Esophagus squamous epithelium (tissue), 5 donors: Measurements from ENCODE around the gene EPHA8. TPM values are rescaled to one million over a fixed set of nuclear protein-coding genes. Genes with fewer than 3 reads are reported as not detected.

ENCODE experiments used
- DNase-seq: peaks from one replicate; lab custom pipeline; 2025; lab: John Stamatoyannopoulos, UW
- H3K27ac ChIP-seq, 4 donors: fragments of 200-600 bp; sonication (generic); one replicate each; pipeline ENCODE4 v1.5.1; 2016 to 2019; ENCODE audit warnings: mild to moderate bottlenecking in 1 of 4
- H3K27me3 ChIP-seq, 4 donors: fragments of 200-600 bp; sonication (generic); 1 replicate in 3 of 4; 2 replicates in 1 of 4; pipeline versions ENCODE4 v1.5.1 to v1.6.0; 2017 to 2021; ENCODE audit warnings: antibody characterized with exemption in 1 of 4
- H3K36me3 ChIP-seq, 3 donors: fragments of 200-600 bp; sonication (generic); one replicate each; pipeline ENCODE4 v1.5.1; 2016 to 2019
- H3K4me1 ChIP-seq, 3 donors: fragments of 200-600 bp; sonication (generic); one replicate each; pipeline ENCODE4 v1.5.1; 2017 to 2019
- H3K4me3 ChIP-seq, 4 donors: fragments of 200-600 bp; sonication (generic); 1 replicate in 3 of 4; 2 replicates in 1 of 4; pipeline ENCODE4 v1.5.1; 2016 to 2019; ENCODE audit warnings: mild to moderate bottlenecking in 2 of 4, moderate library complexity in 1 of 4
- H3K9me3 ChIP-seq, 3 donors: fragments of 200-600 bp; sonication (generic); one replicate each; pipeline ENCODE4 v1.5.1; 2016 to 2019
- CTCF ChIP-seq, 6 experiments: fragments of 450-650 bp in 4 of 6; fragments of 200-600 bp in 2 of 6; sonication (generic) in 2 of 6; IDR thresholded peaks; one replicate each; pipeline ENCODE4 v1.5.1; 2016 to 2019; ENCODE audit warnings: antibody characterized with exemption in 6 of 6, mild to moderate bottlenecking in 4 of 6, moderate library complexity in 4 of 6
- POLR2A ChIP-seq, 4 donors: fragments of 450-650 bp; IDR thresholded peaks; one replicate each; pipeline ENCODE4 v1.6.1; 2017; ENCODE audit warnings: antibody characterized with exemption in 4 of 4, mild to moderate bottlenecking in 4 of 4, moderate library complexity in 3 of 4
- WGBS, 2 donors: methylation state at CpG; one replicate each; pipeline ENCODE4 v1.1.5; 2018; 5-methylcytosine and 5-hydroxymethylcytosine counted together
- intact Hi-C: fragments of 100-400 bp; cut with DNase I; formaldehyde crosslinking; loops from one replicate; pipeline ENCODE4 v1.15.0; 2022
- total RNA-seq, 4 donors: library from RNA; depleted of rRNA; stranded (reverse); fragments of >200 nt; gene quantifications; one replicate each; pipeline ENCODE4 v1.1.0, GENCODE V29; 2016
- donor health status: DM: yes; HTN: yes; CAD: no.

The EPHA8 gene
- total RNA-seq, 4 donors from 2014 or later = 0.19 to 0.44 TPM; not detected in 2

- no peaks in the 10 kb centered on the region for H3K9me3 ChIP-seq
- H3K4me3 ChIP-seq = no peak overlapping the region
- no peak overlapping the region for H3K27ac ChIP-seq
- no peaks in the 10 kb centered on the region for H3K4me1 ChIP-seq
- no peaks in the 10 kb centered on the region for H3K36me3 ChIP-seq
- intact Hi-C loops = no loop called here
- TF ChIP-seq POLR2A (IDR thresholded peaks at IDR 0.05) = no peak
- no peak for TF ChIP-seq CTCF (IDR thresholded peaks at IDR 0.05)
- no peak for DNase-seq
- WGBS, 2 donors = 73 to 81% methylated on average over 8 to 14 of the region's 18 CpGs
- peaks cover 0 to 96% (median 0%) of the 10 kb centered on the region in 4 donors for H3K27me3 ChIP-seq
These were observed 38.9 kb downstream of the EPHA8 start for GRCh38 chr1:22602060-22602740.

GRCh38 chr1:22606161-22606560 lies 42.9 kb downstream of the EPHA8 start:
- Histone ChIP-seq H3K4me3 (no peak overlapping the region), H3K27ac (no peak overlapping the region), H3K36me3 (no peaks in the 10 kb centered on the region), H3K9me3 (no peaks in the 10 kb centered on the region), H3K4me1 (no peaks in the 10 kb centered on the region), H3K27me3 (peaks cover 0 to 98% (median 0%) of the 10 kb centered on the region in 4 donors)
- intact Hi-C loops = no loop called here
- DNase-seq = no peak
- TF ChIP-seq CTCF (IDR thresholded peaks at IDR 0.05) (no peak), POLR2A (IDR thresholded peaks at IDR 0.05) (no peak)
- WGBS, 2 donors = 40 to 58% methylated on average over 4 of the region's 4 CpGs

- Histone ChIP-seq H3K27me3 (peaks cover 0 to 98% (median 0%) of the 10 kb centered on the region in 4 donors), H3K4me3 (no peak overlapping the region), H3K4me1 (no peaks in the 10 kb centered on the region), H3K36me3 (no peaks in the 10 kb centered on the region), H3K27ac (no peak overlapping the region), H3K9me3 (no peaks in the 10 kb centered on the region)
- TF ChIP-seq CTCF (IDR thresholded peaks at IDR 0.05) (no peak), POLR2A (IDR thresholded peaks at IDR 0.05) (no peak)
- 11 to 19% methylated on average over 9 to 10 of the region's 10 CpGs for WGBS, 2 donors
- no peak for DNase-seq
- intact Hi-C loops = no loop called here
These were observed 43.9 kb downstream of the EPHA8 start for GRCh38 chr1:22607154-22607553.

GRCh38 chr1:22608361-22608760 lies 45.1 kb downstream of the EPHA8 start:
- TF ChIP-seq CTCF (IDR thresholded peaks at IDR 0.05) (no peak), POLR2A (IDR thresholded peaks at IDR 0.05) (no peak)
- Histone ChIP-seq H3K4me3 (no peak overlapping the region), H3K27me3 (peaks cover 0 to 98% (median 0%) of the 10 kb centered on the region in 4 donors), H3K27ac (no peak overlapping the region), H3K36me3 (no peaks in the 10 kb centered on the region), H3K9me3 (no peaks in the 10 kb centered on the region), H3K4me1 (no peaks in the 10 kb centered on the region)
- 44 to 54% methylated on average over 2 of the region's 3 CpGs for WGBS, 2 donors
- intact Hi-C loops = no loop called here
- no peak for DNase-seq

- Histone ChIP-seq H3K27ac (no peak overlapping the region), H3K9me3 (no peaks in the 10 kb centered on the region), H3K27me3 (peaks cover 0 to 98% (median 0%) of the 10 kb centered on the region in 4 donors), H3K4me3 (no peak overlapping the region), H3K4me1 (no peaks in the 10 kb centered on the region), H3K36me3 (no peaks in the 10 kb centered on the region)
- WGBS, 2 donors = 9 to 13% methylated on average over 5 to 6 of the region's 6 CpGs
- intact Hi-C loops = no loop called here
- DNase-seq = no peak
- TF ChIP-seq CTCF (IDR thresholded peaks at IDR 0.05) (no peak), POLR2A (IDR thresholded peaks at IDR 0.05) (no peak)
These were observed 46.0 kb downstream of the EPHA8 start for GRCh38 chr1:22609291-22609690.
